Coronary artery (tissue), 2 donors: ENCODE measurements around the gene CEP72.
"Not testable (repeated sequence)": the region's sequence is repeated elsewhere in the genome, so short reads cannot be mapped to it uniquely, and the experiment has no call there.

Source experiments
- DNase-seq: peaks from one replicate; pipeline ENCODE4 v3.0.0-alpha.2; 2017; ENCODE audit warnings: low spot score
- H3K27ac ChIP-seq, 2 donors: fragments of 200-600 bp; sonication (generic); one replicate each; pipeline ENCODE4 v1.5.1; 2016 to 2019
- H3K4me3 ChIP-seq: fragments of 200-600 bp; sonication (generic); 2 replicates; pipeline ENCODE4 v1.5.1; 2016; ENCODE audit warnings: mild to moderate bottlenecking, moderate library complexity
- TF ChIP-seq, protein P1 (sequence below): fragments of 200-600 bp; sonication (generic); IDR thresholded peaks from one replicate; pipeline ENCODE4 v1.5.1; 2019; ENCODE audit warnings: antibody characterized with exemption

Gene CEP72

DNA sequence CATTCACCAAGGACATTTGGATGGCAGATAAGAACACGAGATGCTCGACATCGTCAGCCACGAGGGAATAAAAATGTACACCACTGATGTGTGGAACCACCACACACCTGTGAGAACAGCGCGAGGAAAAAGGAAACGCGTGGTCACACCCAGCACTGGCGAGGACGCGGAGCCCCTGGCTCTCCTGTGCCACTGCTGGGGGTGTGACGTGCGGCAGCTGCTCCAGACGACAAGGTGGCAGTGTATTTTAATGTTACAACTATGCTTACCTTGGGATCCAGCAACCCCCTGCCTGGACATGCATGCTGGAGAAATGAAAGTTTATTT, 13.6 kb upstream of the CEP72 start:
- TF ChIP-seq, protein P1, sequence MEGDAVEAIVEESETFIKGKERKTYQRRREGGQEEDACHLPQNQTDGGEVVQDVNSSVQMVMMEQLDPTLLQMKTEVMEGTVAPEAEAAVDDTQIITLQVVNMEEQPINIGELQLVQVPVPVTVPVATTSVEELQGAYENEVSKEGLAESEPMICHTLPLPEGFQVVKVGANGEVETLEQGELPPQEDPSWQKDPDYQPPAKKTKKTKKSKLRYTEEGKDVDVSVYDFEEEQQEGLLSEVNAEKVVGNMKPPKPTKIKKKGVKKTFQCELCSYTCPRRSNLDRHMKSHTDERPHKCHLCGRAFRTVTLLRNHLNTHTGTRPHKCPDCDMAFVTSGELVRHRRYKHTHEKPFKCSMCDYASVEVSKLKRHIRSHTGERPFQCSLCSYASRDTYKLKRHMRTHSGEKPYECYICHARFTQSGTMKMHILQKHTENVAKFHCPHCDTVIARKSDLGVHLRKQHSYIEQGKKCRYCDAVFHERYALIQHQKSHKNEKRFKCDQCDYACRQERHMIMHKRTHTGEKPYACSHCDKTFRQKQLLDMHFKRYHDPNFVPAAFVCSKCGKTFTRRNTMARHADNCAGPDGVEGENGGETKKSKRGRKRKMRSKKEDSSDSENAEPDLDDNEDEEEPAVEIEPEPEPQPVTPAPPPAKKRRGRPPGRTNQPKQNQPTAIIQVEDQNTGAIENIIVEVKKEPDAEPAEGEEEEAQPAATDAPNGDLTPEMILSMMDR = no peak
- H3K4me3 ChIP-seq = no peak overlapping the region
- peak; percentile 60 for DNase-seq
- H3K27ac ChIP-seq = no peak overlapping the region

DNA sequence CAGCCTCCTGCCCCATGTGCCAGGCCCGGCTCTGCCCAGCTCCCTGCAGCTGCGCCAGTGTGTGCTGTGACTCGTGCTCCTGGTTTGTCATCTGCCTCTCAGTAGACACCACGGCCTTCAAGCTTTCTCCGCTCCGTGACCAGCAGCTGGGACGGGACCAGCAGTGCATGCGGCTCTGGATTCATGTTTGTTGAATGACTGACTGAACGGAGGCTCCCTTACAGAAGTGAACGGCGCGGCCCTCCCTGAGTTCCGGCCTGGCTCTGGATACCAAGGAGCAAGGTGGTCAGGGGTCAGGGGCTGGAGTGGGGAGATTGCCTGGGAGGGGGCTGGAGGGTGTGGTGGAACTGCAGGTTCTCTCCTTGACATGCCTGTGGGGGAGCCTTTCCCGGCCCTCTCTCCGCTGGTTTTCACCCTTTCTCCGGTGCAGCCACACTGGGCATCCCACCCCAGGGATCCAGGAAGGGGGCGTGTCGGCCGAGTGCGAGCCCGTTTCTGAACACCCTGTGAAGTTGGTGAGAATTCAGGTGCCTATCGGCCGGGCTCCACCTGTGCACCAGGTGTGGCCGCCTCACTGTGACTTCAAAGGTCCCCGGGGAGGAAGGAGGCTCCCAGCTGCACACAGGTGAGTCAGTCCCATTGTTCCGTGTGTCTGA, 11.1 kb upstream of the CEP72 start:
- peak; percentile 35 for DNase-seq
- Histone ChIP-seq H3K4me3 (no peak overlapping the region), H3K27ac (no peak overlapping the region)
- TF ChIP-seq, protein P1 = no peak

DNA sequence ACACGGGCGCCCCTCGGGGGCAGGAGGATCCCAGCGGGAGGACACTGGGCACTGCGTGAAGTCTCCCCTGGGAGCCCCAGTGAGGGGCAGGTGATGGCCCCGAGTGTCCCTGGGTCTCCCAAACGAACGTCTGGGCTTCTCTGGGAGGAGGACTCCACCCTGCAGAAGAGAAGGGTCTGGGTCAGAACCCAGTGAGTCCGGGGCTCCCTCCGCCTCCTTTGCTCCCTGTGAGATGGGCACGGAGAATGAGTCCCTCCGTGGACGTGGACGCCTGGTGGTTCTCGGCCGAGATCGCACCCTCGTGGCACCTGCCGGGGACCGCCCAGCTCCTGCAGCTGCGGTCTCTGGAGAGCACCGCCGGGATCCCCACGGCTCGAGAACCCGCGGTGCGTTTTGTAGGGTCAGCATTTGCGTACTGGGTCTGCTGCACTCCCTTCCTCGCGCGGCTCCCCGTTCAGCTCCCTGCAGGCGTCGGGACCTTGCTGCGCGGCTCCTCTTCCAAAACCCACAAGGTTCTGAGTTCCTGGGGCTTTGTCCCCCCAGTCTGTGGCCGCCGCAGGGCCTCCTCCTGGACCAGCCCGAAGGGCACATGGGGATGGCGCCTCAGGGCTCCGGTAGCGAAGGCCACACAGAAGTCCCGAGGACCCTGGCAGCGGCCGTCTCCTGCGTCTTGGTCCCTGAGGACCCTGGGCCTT, 10.2 kb upstream of the CEP72 start:
- Histone ChIP-seq H3K27ac (no peak overlapping the region), H3K4me3 (no peak overlapping the region)
- TF ChIP-seq, protein P1 = no peak
- DNase-seq = peak; percentile 54

DNA sequence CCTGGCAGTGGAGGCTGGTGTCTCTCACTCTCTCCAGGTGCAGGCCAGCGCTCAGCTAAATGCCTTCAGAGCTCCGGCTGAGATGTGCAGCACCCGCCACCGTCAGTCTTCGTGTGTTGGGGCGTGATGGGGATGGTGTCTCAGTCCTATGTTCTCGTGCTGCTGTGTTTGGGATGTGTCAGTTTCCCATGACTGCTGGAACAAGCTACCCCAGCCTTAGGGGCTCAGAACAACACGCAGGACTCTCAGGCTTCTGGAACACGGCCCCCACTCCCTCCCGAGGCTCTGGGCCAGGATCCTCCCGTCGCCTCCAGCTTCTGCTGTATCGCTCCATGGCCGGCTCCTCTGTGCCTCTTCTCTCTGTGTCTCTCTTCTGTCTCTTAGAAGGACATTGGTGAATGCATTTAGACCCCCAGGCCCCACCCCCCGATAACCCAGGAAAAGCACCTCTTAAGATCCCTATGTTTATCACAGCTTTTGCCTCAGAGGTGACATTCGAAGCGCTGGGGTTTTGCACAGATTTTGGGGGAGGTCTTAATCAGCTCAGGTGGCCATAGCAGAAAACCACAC, 9.6 kb upstream of the CEP72 start:
- Histone ChIP-seq H3K4me3 (no peak overlapping the region), H3K27ac (no peak overlapping the region)
- TF ChIP-seq, protein P1 = no peak
- DNase-seq = peak; percentile 55

DNA sequence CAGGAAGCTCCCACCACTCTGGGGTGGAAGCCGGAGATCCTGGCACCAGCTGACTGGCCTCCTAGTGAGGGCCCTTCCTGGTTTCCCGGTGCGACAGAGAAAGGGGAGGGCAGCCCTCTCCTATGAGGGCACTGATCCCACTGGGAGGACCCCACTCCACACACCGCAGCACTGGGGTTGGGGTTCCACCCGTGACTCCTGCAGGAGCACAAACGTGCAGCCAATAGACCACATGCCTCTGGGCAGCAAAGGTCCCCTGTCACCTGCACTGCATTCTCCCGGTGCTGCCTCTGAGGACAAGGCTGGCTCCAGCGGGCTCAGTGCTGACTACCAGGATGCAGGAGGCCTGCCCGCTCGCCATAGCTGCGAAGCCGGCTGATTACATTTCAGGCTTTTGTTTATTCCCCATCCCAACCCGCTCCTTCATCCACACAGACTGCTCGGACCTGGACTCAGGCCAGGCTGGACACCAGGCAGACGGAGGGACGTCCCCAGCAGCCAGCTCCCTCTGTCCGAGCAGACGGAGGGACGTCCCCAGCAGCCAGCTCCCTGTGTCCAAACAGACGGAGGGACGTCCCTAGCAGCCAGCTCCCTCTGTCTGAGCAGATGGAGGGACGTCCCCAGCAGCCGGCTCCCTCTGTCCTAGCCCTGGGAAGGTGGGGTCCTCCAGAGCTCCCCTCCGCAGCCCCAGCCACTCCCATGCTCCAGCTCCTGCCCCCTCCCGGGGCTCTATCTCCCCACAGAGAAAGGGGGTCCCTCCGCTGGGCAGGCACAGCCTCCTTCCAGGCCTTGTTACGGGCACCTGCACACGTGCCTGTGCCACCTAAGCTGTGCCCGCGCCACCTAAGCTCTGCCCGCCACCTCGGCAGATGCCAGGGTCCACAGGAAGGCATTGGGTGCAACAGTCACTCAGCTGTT, 8.8 kb upstream of the CEP72 start:
- H3K4me3 ChIP-seq = no peak overlapping the region
- TF ChIP-seq, protein P1 = no peak
- H3K27ac ChIP-seq = no peak overlapping the region
- DNase-seq = peak; percentile 65

DNA sequence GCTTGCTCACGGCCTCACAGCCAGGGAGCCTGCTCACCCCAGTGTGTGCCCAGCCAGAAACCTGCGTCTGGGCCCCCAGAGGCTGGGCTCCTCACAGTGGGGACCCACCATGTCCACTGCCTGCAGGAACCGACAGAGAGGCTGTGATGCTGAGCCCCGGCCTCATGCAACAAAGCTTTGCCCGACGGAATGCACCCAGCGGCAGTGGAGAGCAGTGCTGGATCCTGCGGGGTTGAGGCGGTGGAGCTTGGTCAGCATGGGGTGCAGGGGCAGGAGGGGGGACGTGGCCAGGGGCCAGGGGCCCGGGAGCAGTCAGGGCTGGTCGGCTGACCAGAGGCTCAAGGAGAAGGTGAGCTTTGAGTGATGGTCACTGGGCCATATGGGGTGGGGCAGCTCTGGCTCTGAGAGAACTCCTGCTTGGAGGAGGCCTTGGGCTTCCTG, 7.7 kb upstream of the CEP72 start:
- Histone ChIP-seq H3K4me3 (no peak overlapping the region), H3K27ac (no peak overlapping the region)
- DNase-seq = no peak
- TF ChIP-seq, protein P1 = no peak

DNA sequence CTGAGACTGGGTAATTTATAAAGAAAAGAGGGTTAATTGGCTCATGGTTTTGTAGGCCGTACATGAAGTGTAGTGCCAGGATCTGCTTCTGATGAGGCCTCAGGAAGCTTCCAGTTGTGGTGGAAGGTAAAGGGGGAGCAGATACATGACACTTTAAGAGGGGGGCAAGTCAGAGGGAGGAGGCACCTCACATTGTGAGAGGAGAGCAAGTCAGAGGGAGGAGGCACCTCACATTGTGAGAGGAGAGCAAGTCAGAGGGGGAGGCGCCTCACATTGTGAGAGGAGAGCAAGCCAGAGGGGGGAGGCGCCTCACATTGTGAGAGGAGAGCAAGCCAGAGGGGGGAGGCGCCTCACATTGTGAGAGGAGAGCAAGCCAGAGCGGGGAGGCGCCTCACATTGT, 7.0 kb upstream of the CEP72 start:
- not testable (repeated sequence) for H3K27ac ChIP-seq, DNase-seq, H3K4me3 ChIP-seq
